Endothelial cell of umbilical vein (primary cell): ENCODE measurements around the gene PTCH1. TPM values are rescaled to one million over a fixed set of nuclear protein-coding genes. Genes with fewer than 3 reads are reported as not detected.

Experiments used
- BruUV-seq: library from RNA; stranded (reverse); fragments of 400-500 nt; replicated peaks from 2 replicates; lab custom pipeline; 2021; lab: Mats Ljungman, UMichigan
- CTCF ChIA-PET: fragments of 300-600, 350-600 bp; sonication (Branson Sonifier 250); formaldehyde crosslinking; loops from one replicate; lab custom pipeline; 2021; ENCODE audit warnings: antibody characterized with exemption, inconsistent platforms; lab: Charles Lee
- POLR2A ChIA-PET: fragments of 300-600, 350-600 bp; sonication (Branson Sonifier 250); formaldehyde crosslinking; loops from one replicate; lab custom pipeline; 2021; ENCODE audit warnings: antibody characterized with exemption, inconsistent platforms; lab: Charles Lee
- DNase-seq: peaks from one replicate; pipeline ENCODE4 v3.0.0-alpha.2; 2011; ENCODE audit warnings: low read depth, low spot score
- FAIRE-seq: peaks from 2 replicates; lab custom pipeline; 2011; peaks lifted over from hg19 to GRCh38; lab: Jason Lieb, UNC
- H2AFZ ChIP-seq: 2 replicates; pipeline ENCODE4 v1.6.0; 2012; ENCODE audit warnings: low read depth, low read length, control low read depth, inconsistent platforms
- H3K27ac ChIP-seq: 2 replicates; pipeline ENCODE4 v1.5.1; 2011; ENCODE audit warnings: low read depth, mild to moderate bottlenecking, control low read depth, low read length, moderate library complexity; ENCODE audit not compliant: insufficient read depth
- H3K27me3 ChIP-seq, 2 experiments: 2 replicates each; pipeline versions ENCODE4 v1.6.0 to v1.6.1; 2011; ENCODE audit warnings: low read length in 2 of 2, mixed read lengths in 1 of 2; ENCODE audit not compliant: control insufficient read depth in 2 of 2, insufficient read depth in 2 of 2
- H3K36me3 ChIP-seq, 2 experiments: 2 replicates in 1 of 2; 3 replicates in 1 of 2; pipeline ENCODE4 v1.5.1; 2011; ENCODE audit warnings: low read length in 2 of 2, mild to moderate bottlenecking in 1 of 2, moderate library complexity in 1 of 2; ENCODE audit not compliant: control insufficient read depth in 2 of 2, insufficient read depth in 2 of 2; ENCODE audit errors: extremely low read depth in 1 of 2
- H3K4me1 ChIP-seq: 3 replicates; pipeline ENCODE4 v1.5.1; 2011; ENCODE audit warnings: mild to moderate bottlenecking, low read length; ENCODE audit not compliant: control insufficient read depth, insufficient read depth; ENCODE audit errors: extremely low read depth
- H3K4me2 ChIP-seq: 2 replicates; pipeline ENCODE4 v1.6.1; 2011; ENCODE audit warnings: low read length, control low read depth, mixed read lengths; ENCODE audit not compliant: insufficient read depth
- H3K4me3 ChIP-seq, 3 experiments: fragments of 200-600 bp in 1 of 3; sonication (generic), shearing (Covaris generic) in 1 of 3; replicated peaks in 1 of 3; 2 replicates each; pipeline ENCODE4 v1.5.1; 2011 to 2016; ENCODE audit warnings: control low read depth in 3 of 3, low read length in 3 of 3, mild to moderate bottlenecking in 2 of 3, inconsistent platforms in 1 of 3, low read depth in 1 of 3, moderate library complexity in 1 of 3; ENCODE audit not compliant: insufficient read depth in 1 of 3
- H3K79me2 ChIP-seq: 2 replicates; pipeline ENCODE4 v1.6.0; 2012; ENCODE audit warnings: low read length, inconsistent platforms; ENCODE audit not compliant: control insufficient read depth, insufficient read depth
- H3K9ac ChIP-seq: replicated peaks from 2 replicates; pipeline ENCODE3; 2011; ENCODE audit warnings: low read length, control low read depth; ENCODE audit not compliant: insufficient read depth; ENCODE audit errors: extremely low read depth
- H3K9me1 ChIP-seq: replicated peaks from 3 replicates; pipeline ENCODE4 v1.6.0; 2011; ENCODE audit warnings: mild to moderate bottlenecking, low read length; ENCODE audit not compliant: control insufficient read depth, insufficient read depth; ENCODE audit errors: extremely low read depth
- H3K9me3 ChIP-seq: replicated peaks from 2 replicates; pipeline ENCODE4 v1.5.1; 2012; ENCODE audit warnings: low read length, inconsistent platforms; ENCODE audit not compliant: control insufficient read depth, insufficient read depth
- H4K20me1 ChIP-seq: replicated peaks from 2 replicates; pipeline ENCODE3; 2011; ENCODE audit warnings: mild to moderate bottlenecking, low read length; ENCODE audit not compliant: control insufficient read depth, insufficient read depth; ENCODE audit errors: extremely low read depth
- EZH2 ChIP-seq: IDR thresholded peaks from 2 replicates; pipeline ENCODE4 v1.6.1; 2012; ENCODE audit warnings: borderline replicate concordance, low read depth, mild to moderate bottlenecking, moderate library complexity, low read length, inconsistent platforms; ENCODE audit not compliant: severe bottlenecking
- FOS ChIP-seq: IDR thresholded peaks from 2 replicates; pipeline ENCODE4 v1.6.1; 2011; ENCODE audit warnings: mild to moderate bottlenecking, low read length, moderate library complexity, borderline replicate concordance; ENCODE audit not compliant: insufficient read depth
- GATA2 ChIP-seq: IDR thresholded peaks from 2 replicates; pipeline ENCODE4 v1.7.0; 2011; ENCODE audit warnings: low read depth, mild to moderate bottlenecking, moderate library complexity, mixed read lengths, low read length; ENCODE audit not compliant: insufficient read length, insufficient read depth
- JUN ChIP-seq: IDR thresholded peaks from 2 replicates; pipeline ENCODE4 v1.6.1; 2011; ENCODE audit warnings: borderline replicate concordance, low read depth; ENCODE audit not compliant: insufficient read length, insufficient read depth
- MYC ChIP-seq: IDR thresholded peaks from one replicate; pipeline ENCODE4 v1.6.1; 2011; ENCODE audit warnings: mild to moderate bottlenecking, low read depth, low read length
- POLR2A ChIP-seq: IDR thresholded peaks from 2 replicates; pipeline ENCODE4 v1.6.1; 2012; ENCODE audit warnings: low read depth, mild to moderate bottlenecking, control low read depth, low read length
- POLR2AphosphoS5 ChIP-seq: IDR thresholded peaks from 2 replicates; pipeline ENCODE4 v1.6.1; 2012; ENCODE audit warnings: low read depth, mild to moderate bottlenecking, control low read depth, low read length, moderate library complexity; ENCODE audit not compliant: insufficient read depth
- dilution Hi-C: fragments of 300-500 bp; cut with MboI; formaldehyde crosslinking; loops from one replicate; pipeline ENCODE4 v1.15.0; 2019; ENCODE audit warnings: low sequenced_read_pairs; ENCODE audit not compliant: extremely low pct_ligation_motif_present
- intact Hi-C: fragments of 100-400 bp; cut with micrococcal nuclease; formaldehyde crosslinking; loops from one replicate; pipeline ENCODE4 v1.10.0; 2022
- polyA plus RNA-seq, 4 experiments: library from polyadenylated mRNA; depleted of rRNA in 3 of 4; stranded (reverse) in 3 of 4; unstranded in 1 of 4; fragments of >200 nt; gene quantifications; 2 replicates each; pipeline versions ENCODE4 v1.2.1 to v1.2.3, GENCODE V29; 2011 to 2012; ENCODE audit warnings: missing spikeins in 1 of 4
- total RNA-seq: library from RNA; stranded (reverse); gene quantifications from 2 replicates; pipeline ENCODE4 v1.2.3, GENCODE V29; 2021
- TF ChIP-seq, protein P1 (sequence below): IDR thresholded peaks from 2 replicates; pipeline ENCODE4 v1.6.1; 2011; ENCODE audit not compliant: insufficient read depth, insufficient read length
- TF ChIP-seq, protein P2 (sequence below), 2 donors: IDR thresholded peaks; 1 replicate in 1 of 2; 2 replicates in 1 of 2; pipeline ENCODE4 v1.5.1; 2011; ENCODE audit warnings: low read length in 2 of 2, mild to moderate bottlenecking in 2 of 2, moderate library complexity in 2 of 2, control low read depth in 1 of 2, inconsistent platforms in 1 of 2, low read depth in 1 of 2; ENCODE audit not compliant: insufficient read depth in 1 of 2; ENCODE audit errors: extremely low read depth in 1 of 2

PTCH1 gene
- total and polyA plus RNA-seq, 2 donors (not counting 3 experiments of a cell fraction or from before 2014, with no cell fraction given): 3.9 to 12.1 TPM

DNA sequence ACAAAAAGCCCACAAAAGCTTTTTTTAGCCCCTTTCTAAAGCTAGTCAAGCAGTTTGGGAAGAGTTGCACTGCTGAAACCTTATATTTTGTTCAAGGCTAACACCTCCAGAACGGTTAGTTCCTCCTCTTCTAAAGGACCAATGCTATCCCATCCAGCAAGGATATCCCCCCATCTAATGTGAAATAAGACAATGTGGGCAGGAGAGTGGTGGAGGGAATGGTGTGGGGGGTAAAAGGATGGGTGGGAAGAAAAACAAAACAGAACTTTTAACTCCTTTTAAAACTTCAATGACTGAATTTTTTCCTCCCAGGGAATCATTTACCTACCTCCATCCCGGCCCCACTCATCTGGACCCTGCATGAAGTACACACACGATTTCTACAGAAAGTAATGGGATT, 21.2 kb downstream of the PTCH1 start:
- CTCF ChIA-PET: interaction anchor here (1.2 kb wide), 1 partner anchor 8 kb away, joined by 3 read pairs; no protein-coding TSS in a partner anchor
- Histone ChIP-seq H3K9ac (no peak overlapping the region), H3K9me1 (no peaks in the 10 kb centered on the region), H3K79me2 (no peaks in the 10 kb centered on the region), H3K4me3 (no peak overlapping the region), H2AFZ (no peak overlapping the region), H3K27ac (no peak overlapping the region), H4K20me1 (no peaks in the 10 kb centered on the region), H3K4me2 (no peak overlapping the region), H3K36me3 (no peaks in the 10 kb centered on the region), H3K9me3 (no peaks in the 10 kb centered on the region), H3K27me3 (no peaks in the 10 kb centered on the region), H3K4me1 (no peaks in the 10 kb centered on the region)
- no peak for FAIRE-seq
- dilution Hi-C loops: no loop called here
- intact Hi-C loops: no loop called here
- TF ChIP-seq JUN: no peak
- TF ChIP-seq, protein P1, sequence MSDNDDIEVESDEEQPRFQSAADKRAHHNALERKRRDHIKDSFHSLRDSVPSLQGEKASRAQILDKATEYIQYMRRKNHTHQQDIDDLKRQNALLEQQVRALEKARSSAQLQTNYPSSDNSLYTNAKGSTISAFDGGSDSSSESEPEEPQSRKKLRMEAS: no peak
- TF ChIP-seq, protein P2, sequence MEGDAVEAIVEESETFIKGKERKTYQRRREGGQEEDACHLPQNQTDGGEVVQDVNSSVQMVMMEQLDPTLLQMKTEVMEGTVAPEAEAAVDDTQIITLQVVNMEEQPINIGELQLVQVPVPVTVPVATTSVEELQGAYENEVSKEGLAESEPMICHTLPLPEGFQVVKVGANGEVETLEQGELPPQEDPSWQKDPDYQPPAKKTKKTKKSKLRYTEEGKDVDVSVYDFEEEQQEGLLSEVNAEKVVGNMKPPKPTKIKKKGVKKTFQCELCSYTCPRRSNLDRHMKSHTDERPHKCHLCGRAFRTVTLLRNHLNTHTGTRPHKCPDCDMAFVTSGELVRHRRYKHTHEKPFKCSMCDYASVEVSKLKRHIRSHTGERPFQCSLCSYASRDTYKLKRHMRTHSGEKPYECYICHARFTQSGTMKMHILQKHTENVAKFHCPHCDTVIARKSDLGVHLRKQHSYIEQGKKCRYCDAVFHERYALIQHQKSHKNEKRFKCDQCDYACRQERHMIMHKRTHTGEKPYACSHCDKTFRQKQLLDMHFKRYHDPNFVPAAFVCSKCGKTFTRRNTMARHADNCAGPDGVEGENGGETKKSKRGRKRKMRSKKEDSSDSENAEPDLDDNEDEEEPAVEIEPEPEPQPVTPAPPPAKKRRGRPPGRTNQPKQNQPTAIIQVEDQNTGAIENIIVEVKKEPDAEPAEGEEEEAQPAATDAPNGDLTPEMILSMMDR (IDR thresholded peaks at IDR 0.05; ENCODE audit: extremely low read depth in 1 of 2, insufficient read depth in 1 of 2, low read depth in 1 of 2, low read length in 2 of 2): no peak
- no peak for TF ChIP-seq FOS
- no peak for TF ChIP-seq GATA2
- TF ChIP-seq EZH2: no peak
- TF ChIP-seq POLR2AphosphoS5: no peak
- no peak for TF ChIP-seq POLR2A
- no peak for TF ChIP-seq MYC
- POLR2A ChIA-PET: no interaction called here
- BruUV-seq: no TSS peak
- DNase-seq: no peak
